Stomach (tissue), 9 donors: ENCODE measurements around the gene SHE. TPM values are rescaled to one million over a fixed set of nuclear protein-coding genes. Genes with fewer than 3 reads are reported as not detected.

Source experiments
- DNase-seq, 2 donors: peaks; one replicate each; pipeline versions ENCODE4 v3.0.0 to v3.0.0-alpha.2; 2013 to 2019
- H3K27ac ChIP-seq, 5 donors: fragments of 200-600 bp in 4 of 5; sonication (generic) in 4 of 5; one replicate each; pipeline ENCODE4 v1.5.1; 2013 to 2019; ENCODE audit warnings: mild to moderate bottlenecking in 1 of 5, moderate library complexity in 1 of 5
- H3K27me3 ChIP-seq, 3 donors: fragments of 200-600 bp; sonication (generic); one replicate each; pipeline ENCODE4 v1.5.1; 2017 to 2019; ENCODE audit warnings: mixed run types in 1 of 3
- H3K36me3 ChIP-seq, 4 donors: fragments of 200-600 bp; sonication (generic); 1 replicate in 3 of 4; 2 replicates in 1 of 4; pipeline ENCODE4 v1.5.1; 2016 to 2019
- H3K4me1 ChIP-seq, 4 donors: fragments of 200-600 bp; sonication (generic); one replicate each; pipeline ENCODE4 v1.5.1; 2016 to 2019
- H3K4me3 ChIP-seq, 4 donors: fragments of 200-600 bp; sonication (generic) in 3 of 4; one replicate each; pipeline ENCODE4 v1.5.1; 2016 to 2019; ENCODE audit warnings: mild to moderate bottlenecking in 1 of 4
- H3K9me3 ChIP-seq, 4 donors: fragments of 200-600 bp; sonication (generic); one replicate each; pipeline ENCODE4 v1.5.1; 2016 to 2019
- EP300 ChIP-seq: sonication (generic); formaldehyde crosslinking; IDR thresholded peaks from one replicate; pipeline ENCODE4 v1.6.1; 2017; ENCODE audit warnings: antibody characterized with exemption
- POLR2A ChIP-seq, 4 donors: fragments of 450-650 bp; IDR thresholded peaks; one replicate each; pipeline ENCODE4 v1.6.1; 2016; ENCODE audit warnings: antibody characterized with exemption in 4 of 4, control low read depth in 2 of 4, mild to moderate bottlenecking in 1 of 4, moderate library complexity in 1 of 4
- POLR2AphosphoS5 ChIP-seq, 3 donors: sonication (generic); formaldehyde crosslinking; IDR thresholded peaks; one replicate each; pipeline ENCODE4 v1.6.1; 2016; ENCODE audit warnings: antibody characterized with exemption in 3 of 3
- WGBS, 5 donors: extraction: QIAGEN DNeasy Blood & Tissue Kit in 3 of 5; methylation state at CpG; one replicate each; pipeline versions ENCODE4 v1.1.5 to v1.1.7; 2013 to 2018; 5-methylcytosine and 5-hydroxymethylcytosine counted together
- intact Hi-C: fragments of 100-400 bp; cut with DNase I; formaldehyde crosslinking; loops from one replicate; pipeline ENCODE4 v1.15.1; 2023; ENCODE audit warnings: low total_unique reads
- polyA plus RNA-seq, 3 donors: library from polyadenylated mRNA; stranded (reverse); fragments of 200-250 nt; gene quantifications; one replicate each; pipeline ENCODE4 v1.2.3, GENCODE V29; 2013
- total RNA-seq, 5 donors: library from RNA; depleted of rRNA; stranded (reverse); fragments of >200 nt; gene quantifications; one replicate each; pipeline versions ENCODE4 v1.1.0 to v1.2.3, GENCODE V29; 2014 to 2016
- TF ChIP-seq, protein P1 (sequence below), 7 experiments: fragments of 450-650 bp in 4 of 7; fragments of 200-600 bp in 3 of 7; sonication (generic) in 3 of 7; IDR thresholded peaks; one replicate each; pipeline ENCODE4 v1.5.1; 2016 to 2019; ENCODE audit warnings: antibody characterized with exemption in 7 of 7, control low read depth in 2 of 7, mild to moderate bottlenecking in 1 of 7
- donor health status: healthy with polysubstance abuse.
- donor health status: Bipolar disorder and iron deficiency.
- donor health status: healthy.

The SHE gene
- total and polyA plus RNA-seq, 8 donors, result 0.87 to 13.8 (median 4.5) TPM

DNA sequence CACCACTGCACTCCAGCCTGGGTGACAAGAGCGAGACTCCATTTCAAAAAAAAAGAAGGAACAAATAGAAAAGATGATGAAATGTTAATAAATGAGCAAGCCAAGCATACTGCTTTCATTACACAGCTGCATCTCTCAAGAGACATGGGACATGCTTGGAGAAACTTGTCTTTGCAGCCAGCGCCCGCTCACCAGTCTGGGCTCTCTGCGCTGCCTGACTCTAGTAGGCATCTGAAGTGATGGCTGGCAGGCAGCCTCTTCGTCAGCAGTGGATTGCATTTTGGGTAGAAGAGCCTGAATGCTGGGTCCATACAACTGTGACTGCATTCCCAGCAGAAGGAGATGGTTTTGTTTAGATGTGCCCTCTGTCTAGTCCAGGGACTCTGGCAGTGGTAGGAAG is 49.1 kb downstream of the SHE start:
- TF ChIP-seq, protein P1, sequence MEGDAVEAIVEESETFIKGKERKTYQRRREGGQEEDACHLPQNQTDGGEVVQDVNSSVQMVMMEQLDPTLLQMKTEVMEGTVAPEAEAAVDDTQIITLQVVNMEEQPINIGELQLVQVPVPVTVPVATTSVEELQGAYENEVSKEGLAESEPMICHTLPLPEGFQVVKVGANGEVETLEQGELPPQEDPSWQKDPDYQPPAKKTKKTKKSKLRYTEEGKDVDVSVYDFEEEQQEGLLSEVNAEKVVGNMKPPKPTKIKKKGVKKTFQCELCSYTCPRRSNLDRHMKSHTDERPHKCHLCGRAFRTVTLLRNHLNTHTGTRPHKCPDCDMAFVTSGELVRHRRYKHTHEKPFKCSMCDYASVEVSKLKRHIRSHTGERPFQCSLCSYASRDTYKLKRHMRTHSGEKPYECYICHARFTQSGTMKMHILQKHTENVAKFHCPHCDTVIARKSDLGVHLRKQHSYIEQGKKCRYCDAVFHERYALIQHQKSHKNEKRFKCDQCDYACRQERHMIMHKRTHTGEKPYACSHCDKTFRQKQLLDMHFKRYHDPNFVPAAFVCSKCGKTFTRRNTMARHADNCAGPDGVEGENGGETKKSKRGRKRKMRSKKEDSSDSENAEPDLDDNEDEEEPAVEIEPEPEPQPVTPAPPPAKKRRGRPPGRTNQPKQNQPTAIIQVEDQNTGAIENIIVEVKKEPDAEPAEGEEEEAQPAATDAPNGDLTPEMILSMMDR (IDR thresholded peaks at IDR 0.05), result no peak
- no peak for TF ChIP-seq EP300
- TF ChIP-seq POLR2A (IDR thresholded peaks at IDR 0.05), result no peak
- no peak for TF ChIP-seq POLR2AphosphoS5 (IDR thresholded peaks at IDR 0.05)
- no peak for DNase-seq
- H3K27ac ChIP-seq, result peak overlapping the region in 2 of 5 donors; percentile 51 to 58
- intact Hi-C loops, result no loop called here
- H3K27me3 ChIP-seq, result no peaks in the 10 kb centered on the region
- H3K36me3 ChIP-seq, result peaks cover 30 to 98% (median 97%) of the 10 kb centered on the region in 4 donors
- H3K4me1 ChIP-seq, result peaks cover 0 to 17% (median 8%) of the 10 kb centered on the region in 4 donors
- H3K4me3 ChIP-seq, result no peak overlapping the region
- no peaks in the 10 kb centered on the region for H3K9me3 ChIP-seq
- WGBS, 5 donors, result 85 to 94% (median 90%) methylated on average over 5 of the region's 5 CpGs

DNA sequence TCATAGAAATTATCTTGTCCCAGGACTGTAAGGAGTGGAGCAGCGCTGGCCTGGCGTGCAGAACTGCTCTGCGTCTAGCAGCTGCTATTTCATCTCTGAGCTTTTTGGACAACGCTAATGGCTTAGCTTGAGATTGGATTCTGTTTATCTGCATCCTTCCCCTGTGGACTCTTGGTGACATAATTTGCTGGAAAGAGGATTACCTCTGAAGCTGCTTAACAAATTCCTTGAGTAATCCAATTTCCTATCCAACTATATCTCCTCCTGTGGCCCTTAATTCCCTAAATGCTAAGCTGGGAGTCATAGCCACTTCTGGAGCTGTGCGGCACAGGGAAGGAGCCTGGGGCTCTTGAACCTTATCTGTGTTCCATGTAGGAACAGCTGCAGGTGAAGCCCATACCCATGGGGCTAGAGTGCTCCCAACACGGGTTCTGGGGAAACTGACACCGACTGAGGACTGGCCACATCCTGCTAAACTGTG is 53.8 kb downstream of the SHE start:
- Histone ChIP-seq H3K27ac (peak overlapping the region in 1 of 5 donors; percentile 2), H3K9me3 (no peaks in the 10 kb centered on the region), H3K36me3 (peaks cover 22 to 95% (median 88%) of the 10 kb centered on the region in 4 donors), H3K27me3 (no peaks in the 10 kb centered on the region), H3K4me3 (no peak overlapping the region), H3K4me1 (peaks cover 0 to 37% (median 18%) of the 10 kb centered on the region in 4 donors)
- intact Hi-C loops, result no loop called here
- peak in 1 of 2 donors; percentile 50 for DNase-seq
- TF ChIP-seq EP300 (no peak), POLR2AphosphoS5 (IDR thresholded peaks at IDR 0.05) (no peak), POLR2A (IDR thresholded peaks at IDR 0.05) (no peak)
- TF ChIP-seq, protein P1 (IDR thresholded peaks at IDR 0.05), result no peak
- WGBS, 5 donors, result 68 to 78% (median 77%) methylated on average over 7 of the region's 7 CpGs

DNA sequence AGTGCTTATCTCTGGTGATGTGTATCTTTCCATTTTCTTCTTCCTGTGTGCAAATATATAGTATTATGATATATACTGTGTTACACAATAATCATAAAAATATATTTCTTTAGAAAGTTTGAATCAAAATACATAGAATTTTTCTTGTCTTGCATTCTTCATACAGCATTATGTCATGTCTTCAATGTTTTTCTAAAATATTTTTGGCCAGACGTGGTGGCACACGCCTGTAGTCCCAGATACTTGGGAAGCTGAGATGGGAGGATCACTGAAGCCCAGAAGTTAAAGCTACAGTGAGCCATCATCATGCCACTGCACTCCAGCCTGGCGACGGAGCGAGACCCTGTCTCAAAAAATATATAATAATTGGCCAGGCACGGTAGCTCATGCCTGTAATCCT is 55.4 kb downstream of the SHE start:
- TF ChIP-seq, protein P1 (IDR thresholded peaks at IDR 0.05), result no peak
- TF ChIP-seq EP300, result no peak
- TF ChIP-seq POLR2A (IDR thresholded peaks at IDR 0.05), result no peak
- TF ChIP-seq POLR2AphosphoS5 (IDR thresholded peaks at IDR 0.05), result no peak
- intact Hi-C loops, result no loop called here
- Histone ChIP-seq H3K4me3 (no peak overlapping the region), H3K9me3 (no peaks in the 10 kb centered on the region), H3K27me3 (no peaks in the 10 kb centered on the region), H3K27ac (peak overlapping the region in 3 of 5 donors; percentile 69 to 77 (median 74)), H3K36me3 (peaks cover 16 to 91% (median 81%) of the 10 kb centered on the region in 4 donors), H3K4me1 (peaks cover 0 to 39% (median 19%) of the 10 kb centered on the region in 4 donors)
- no peak for DNase-seq
- WGBS, 5 donors, result 86 to 97% (median 95%) methylated on average over 6 of the region's 6 CpGs

DNA sequence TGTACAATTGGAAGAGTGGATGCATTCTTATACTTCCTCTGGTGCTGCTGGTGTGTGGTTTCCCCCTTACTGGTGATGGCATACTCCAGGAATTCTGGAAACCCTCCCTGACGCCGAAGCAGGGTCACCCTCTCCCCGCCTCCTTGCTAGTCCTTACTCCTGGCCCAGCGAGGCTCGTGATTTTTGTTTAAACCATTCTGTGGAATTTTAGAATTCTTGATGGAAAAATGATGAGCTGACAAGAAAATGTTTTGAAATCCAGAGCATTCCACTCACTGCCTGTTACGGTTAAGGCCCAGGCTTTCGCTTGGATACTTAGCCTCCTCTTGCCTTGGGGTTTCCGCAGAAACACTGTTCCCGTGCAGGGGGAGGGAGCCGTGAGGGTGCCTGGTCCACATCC is 55.9 kb downstream of the SHE start:
- H3K4me1 ChIP-seq, result peaks cover 0 to 44% (median 21%) of the 10 kb centered on the region in 4 donors
- no peak overlapping the region for H3K4me3 ChIP-seq
- 64 to 84% (median 71%) methylated on average over 10 of the region's 10 CpGs for WGBS, 5 donors
- H3K36me3 ChIP-seq, result peaks cover 15 to 91% (median 76%) of the 10 kb centered on the region in 4 donors
- DNase-seq, result no peak
- peak overlapping the region in 4 of 5 donors; percentile 25 to 77 (median 72) for H3K27ac ChIP-seq
- TF ChIP-seq POLR2AphosphoS5 (IDR thresholded peaks at IDR 0.05) (peak in 2 of 3 donors; percentile 29 to 61), EP300 (no peak), POLR2A (IDR thresholded peaks at IDR 0.05) (no peak)
- TF ChIP-seq, protein P1 (IDR thresholded peaks at IDR 0.05), result no peak
- H3K9me3 ChIP-seq, result no peaks in the 10 kb centered on the region
- H3K27me3 ChIP-seq, result no peaks in the 10 kb centered on the region
- intact Hi-C loops, result no loop called here
